Measurements from ENCODE around the gene ITIH1.
A peak's percentile ranks its signal among the peaks of the same experiment; 100 is the strongest.
"Not testable (repeated sequence)": the region's sequence is repeated elsewhere in the genome, so short reads cannot be mapped to it uniquely, and the experiment has no call there.

Gene ITIH1

GRCh38 chr3:52774901-52775864, 2.2 kb upstream of the ITIH1 start:
- DNase-seq, result peak; percentile 79

- DNase-seq, result no peak
Observed at GRCh38 chr3:52775877-52776276, 1.5 kb upstream of the ITIH1 start.

- not testable (repeated sequence) for DNase-seq
Observed at GRCh38 chr3:52776486-52776885, 913 bp upstream of the ITIH1 start.

GRCh38 chr3:52777959-52778805, 783 bp downstream of the ITIH1 start:
- no peak for DNase-seq

GRCh38 chr3:52779011-52779836, 1.8 kb downstream of the ITIH1 start:
- DNase-seq, result no peak

- DNase-seq, result no peak
Observed at GRCh38 chr3:52779837-52780585, 2.6 kb downstream of the ITIH1 start.

- DNase-seq, result no peak
Observed at GRCh38 chr3:52781741-52782140, 4.3 kb downstream of the ITIH1 start.

- DNase-seq, result no peak
Observed at GRCh38 chr3:52782412-52783210, 5.2 kb downstream of the ITIH1 start.

GRCh38 chr3:52783211-52783555, 5.8 kb downstream of the ITIH1 start:
- DNase-seq, result no peak

- DNase-seq, result no peak
Observed at GRCh38 chr3:52784021-52784621, 6.7 kb downstream of the ITIH1 start.

- no peak for DNase-seq
Observed at GRCh38 chr3:52784931-52785590, 7.7 kb downstream of the ITIH1 start.

GRCh38 chr3:52786330-52787215, 9.2 kb downstream of the ITIH1 start:
- no peak for DNase-seq

GRCh38 chr3:52787246-52787645, 9.8 kb downstream of the ITIH1 start:
- DNase-seq, result no peak

- no peak for DNase-seq
Observed at GRCh38 chr3:52787672-52788625, 10.6 kb downstream of the ITIH1 start.

- no peak for DNase-seq
Observed at GRCh38 chr3:52788890-52789745, 11.7 kb downstream of the ITIH1 start.

- no peak for DNase-seq
Observed at GRCh38 chr3:52789746-52790040, 12.3 kb downstream of the ITIH1 start.

- DNase-seq, result no peak
Observed at GRCh38 chr3:52790337-52790736, 12.9 kb downstream of the ITIH1 start.

All from hematopoietic multipotent progenitor cell treated with erythropoietin and hydrocortisone succinate and interleukin-3 and kit ligand, for 8 days (in vitro differentiated cells).